PC-9 (cell line): ENCODE measurements around the gene AVEN. TPM values are rescaled to one million over a fixed set of nuclear protein-coding genes. Genes with fewer than 3 reads are reported as not detected.

Experiments used
- BruUV-seq: library from RNA; stranded (reverse); fragments of 400-500 nt; replicated peaks from 2 replicates; lab custom pipeline; 2021; lab: Mats Ljungman, UMichigan
- CTCF ChIA-PET: fragments of 300-600 bp; sonication (Branson Sonifier 250); formaldehyde crosslinking; loops from one replicate; lab custom pipeline; 2022; ENCODE audit warnings: antibody characterized with exemption; lab: Charles Lee
- POLR2A ChIA-PET: fragments of 300-600 bp; sonication (Branson Sonifier 250); formaldehyde crosslinking; loops from one replicate; lab custom pipeline; 2022; ENCODE audit warnings: antibody characterized with exemption; ENCODE audit not compliant: unreplicated experiment; lab: Charles Lee
- DNase-seq, 2 experiments: peaks; one replicate each; pipeline versions ENCODE4 v3.0.0 to v3.0.0-alpha.2; 2015 to 2022; ENCODE audit warnings: mixed read lengths in 1 of 2
- H2AFZ ChIP-seq: fragments of 200-600 bp; sonication (generic); 2 replicates; pipeline ENCODE4 v1.8.1; 2017; ENCODE audit warnings: antibody characterized with exemption
- H3F3A ChIP-seq: fragments of 200-600 bp; sonication (generic); 2 replicates; pipeline ENCODE4 v1.8.1; 2017; ENCODE audit warnings: antibody characterized with exemption, mild to moderate bottlenecking, low read depth; ENCODE audit not compliant: insufficient read depth
- H3K27ac ChIP-seq: fragments of 200-600 bp; sonication (generic); 2 replicates; pipeline ENCODE4 v1.6.1; 2016; ENCODE audit warnings: mixed run types
- H3K27me3 ChIP-seq: fragments of 200-600 bp; sonication (generic); 2 replicates; pipeline ENCODE4 v1.6.1; 2016; ENCODE audit warnings: low read depth, mixed run types; ENCODE audit not compliant: insufficient read depth
- H3K36me3 ChIP-seq: fragments of 200-600 bp; sonication (generic); 2 replicates; pipeline ENCODE4 v1.6.1; 2016; ENCODE audit warnings: low read depth, mixed run types
- H3K4me1 ChIP-seq: fragments of 200-600 bp; sonication (generic); replicated peaks from 2 replicates; pipeline ENCODE4 v1.6.1; 2016; ENCODE audit warnings: mixed run types; ENCODE audit not compliant: insufficient read depth
- H3K4me2 ChIP-seq: fragments of 200-600 bp; sonication (generic); 2 replicates; pipeline ENCODE4 v1.6.1; 2017; ENCODE audit warnings: mixed run types
- H3K4me3 ChIP-seq: fragments of 200-600 bp; sonication (generic); 2 replicates; pipeline ENCODE4 v1.6.1; 2016; ENCODE audit warnings: mixed run types
- H3K79me2 ChIP-seq: fragments of 200-600 bp; sonication (generic); 2 replicates; pipeline ENCODE4 v1.6.1; 2017; ENCODE audit warnings: low read depth, mixed run types
- H3K9me2 ChIP-seq: fragments of 200-600 bp; sonication (generic); 2 replicates; pipeline ENCODE4 v1.8.1; 2017; ENCODE audit warnings: mild to moderate bottlenecking; ENCODE audit not compliant: insufficient read depth
- H3K9me3 ChIP-seq: fragments of 200-600 bp; sonication (generic); 2 replicates; pipeline ENCODE4 v1.8.1; 2016; ENCODE audit warnings: low read depth; ENCODE audit not compliant: insufficient read depth
- H4K20me1 ChIP-seq: fragments of 200-600 bp; sonication (generic); 2 replicates; pipeline ENCODE4 v1.8.1; 2017; ENCODE audit not compliant: insufficient read depth
- EZH2 ChIP-seq: fragments of 200-600 bp; sonication (generic); IDR thresholded peaks from 2 replicates; pipeline ENCODE4 v1.8.0; 2017; ENCODE audit warnings: antibody characterized with exemption, low read depth
- intact Hi-C: fragments of 100-400 bp; cut with micrococcal nuclease; formaldehyde crosslinking; loops from one replicate; pipeline ENCODE4 v1.10.0; 2022; ENCODE audit not compliant: unreplicated experiment
- total RNA-seq: library from RNA; stranded (reverse); gene quantifications from 2 replicates; pipeline ENCODE4 v1.2.3, GENCODE V29; 2021
- TF ChIP-seq, protein P1 (sequence below): fragments of 200-600 bp; sonication (generic); conservative IDR thresholded peaks from 2 replicates; pipeline ENCODE4 v1.6.1; 2017; ENCODE audit warnings: mixed run types, antibody characterized with exemption, mild to moderate bottlenecking, moderate library complexity

AVEN gene
- total RNA-seq, 1 experiment from 2014 or later: 8.7 TPM

DNA sequence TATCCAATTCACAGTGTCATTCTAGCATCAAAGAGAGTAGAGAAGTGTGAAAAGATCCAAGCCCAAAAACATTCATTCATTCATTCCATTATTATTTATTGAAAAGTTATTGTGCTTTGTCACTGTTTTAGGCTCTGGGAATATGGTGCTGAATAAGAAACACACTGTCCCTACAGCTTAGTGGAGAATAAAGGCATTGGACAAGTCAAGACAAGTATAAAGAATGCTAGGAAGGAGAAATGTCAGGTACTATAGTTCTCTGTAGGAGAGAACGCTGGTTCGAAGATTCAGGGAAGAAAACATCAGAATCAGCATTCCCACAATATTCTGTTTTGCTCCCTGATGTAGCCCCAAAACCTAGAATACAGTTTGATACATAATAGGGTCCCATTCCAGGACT, 199.5 kb downstream of the AVEN start:
- Histone ChIP-seq H3K4me1 (no peaks in the 10 kb centered on the region), H2AFZ (no peak overlapping the region), H4K20me1 (no peaks in the 10 kb centered on the region), H3K36me3 (no peaks in the 10 kb centered on the region), H3F3A (no peaks in the 10 kb centered on the region), H3K4me2 (no peak overlapping the region), H3K9me2 (no peaks in the 10 kb centered on the region), H3K79me2 (no peaks in the 10 kb centered on the region), H3K4me3 (no peak overlapping the region), H3K27ac (no peak overlapping the region), H3K27me3 (no peaks in the 10 kb centered on the region), H3K9me3 (no peaks in the 10 kb centered on the region)
- DNase-seq: no peak
- intact Hi-C loops: no loop called here
- BruUV-seq: no TSS peak
- POLR2A ChIA-PET: no interaction called here
- TF ChIP-seq EZH2: no peak
- TF ChIP-seq, protein P1, sequence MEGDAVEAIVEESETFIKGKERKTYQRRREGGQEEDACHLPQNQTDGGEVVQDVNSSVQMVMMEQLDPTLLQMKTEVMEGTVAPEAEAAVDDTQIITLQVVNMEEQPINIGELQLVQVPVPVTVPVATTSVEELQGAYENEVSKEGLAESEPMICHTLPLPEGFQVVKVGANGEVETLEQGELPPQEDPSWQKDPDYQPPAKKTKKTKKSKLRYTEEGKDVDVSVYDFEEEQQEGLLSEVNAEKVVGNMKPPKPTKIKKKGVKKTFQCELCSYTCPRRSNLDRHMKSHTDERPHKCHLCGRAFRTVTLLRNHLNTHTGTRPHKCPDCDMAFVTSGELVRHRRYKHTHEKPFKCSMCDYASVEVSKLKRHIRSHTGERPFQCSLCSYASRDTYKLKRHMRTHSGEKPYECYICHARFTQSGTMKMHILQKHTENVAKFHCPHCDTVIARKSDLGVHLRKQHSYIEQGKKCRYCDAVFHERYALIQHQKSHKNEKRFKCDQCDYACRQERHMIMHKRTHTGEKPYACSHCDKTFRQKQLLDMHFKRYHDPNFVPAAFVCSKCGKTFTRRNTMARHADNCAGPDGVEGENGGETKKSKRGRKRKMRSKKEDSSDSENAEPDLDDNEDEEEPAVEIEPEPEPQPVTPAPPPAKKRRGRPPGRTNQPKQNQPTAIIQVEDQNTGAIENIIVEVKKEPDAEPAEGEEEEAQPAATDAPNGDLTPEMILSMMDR: no peak
- CTCF ChIA-PET: no interaction called here

DNA sequence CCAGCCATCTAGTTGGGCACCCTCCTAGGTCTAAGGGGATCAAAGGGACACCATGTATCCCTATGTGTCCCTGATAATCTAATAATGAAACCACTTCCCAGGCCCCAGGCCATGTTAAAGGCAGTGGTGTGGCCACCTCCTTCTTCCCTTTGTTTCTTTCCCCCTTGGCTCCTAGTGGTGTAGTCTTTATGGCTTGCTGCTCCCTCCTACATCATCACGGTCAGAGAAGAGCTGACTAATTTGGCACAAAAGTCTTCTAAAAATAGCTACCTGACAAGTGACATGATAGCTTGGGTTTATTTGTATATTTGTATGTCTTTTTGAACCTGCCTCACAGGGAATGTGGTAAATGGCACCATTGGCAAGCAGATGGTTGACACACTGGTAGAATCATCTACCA, 201.7 kb downstream of the AVEN start:
- Histone ChIP-seq H3K79me2 (no peaks in the 10 kb centered on the region), H3K27ac (no peak overlapping the region), H2AFZ (no peak overlapping the region), H3K9me3 (no peaks in the 10 kb centered on the region), H3K4me3 (no peak overlapping the region), H3K4me1 (no peaks in the 10 kb centered on the region), H3K27me3 (no peaks in the 10 kb centered on the region), H3F3A (no peaks in the 10 kb centered on the region), H3K4me2 (no peak overlapping the region), H3K36me3 (no peaks in the 10 kb centered on the region), H4K20me1 (no peaks in the 10 kb centered on the region), H3K9me2 (no peaks in the 10 kb centered on the region)
- CTCF ChIA-PET: no interaction called here
- intact Hi-C loops: no loop called here
- POLR2A ChIA-PET: no interaction called here
- TF ChIP-seq EZH2: no peak
- TF ChIP-seq, protein P1: no peak
- no TSS peak for BruUV-seq
- no peak for DNase-seq

DNA sequence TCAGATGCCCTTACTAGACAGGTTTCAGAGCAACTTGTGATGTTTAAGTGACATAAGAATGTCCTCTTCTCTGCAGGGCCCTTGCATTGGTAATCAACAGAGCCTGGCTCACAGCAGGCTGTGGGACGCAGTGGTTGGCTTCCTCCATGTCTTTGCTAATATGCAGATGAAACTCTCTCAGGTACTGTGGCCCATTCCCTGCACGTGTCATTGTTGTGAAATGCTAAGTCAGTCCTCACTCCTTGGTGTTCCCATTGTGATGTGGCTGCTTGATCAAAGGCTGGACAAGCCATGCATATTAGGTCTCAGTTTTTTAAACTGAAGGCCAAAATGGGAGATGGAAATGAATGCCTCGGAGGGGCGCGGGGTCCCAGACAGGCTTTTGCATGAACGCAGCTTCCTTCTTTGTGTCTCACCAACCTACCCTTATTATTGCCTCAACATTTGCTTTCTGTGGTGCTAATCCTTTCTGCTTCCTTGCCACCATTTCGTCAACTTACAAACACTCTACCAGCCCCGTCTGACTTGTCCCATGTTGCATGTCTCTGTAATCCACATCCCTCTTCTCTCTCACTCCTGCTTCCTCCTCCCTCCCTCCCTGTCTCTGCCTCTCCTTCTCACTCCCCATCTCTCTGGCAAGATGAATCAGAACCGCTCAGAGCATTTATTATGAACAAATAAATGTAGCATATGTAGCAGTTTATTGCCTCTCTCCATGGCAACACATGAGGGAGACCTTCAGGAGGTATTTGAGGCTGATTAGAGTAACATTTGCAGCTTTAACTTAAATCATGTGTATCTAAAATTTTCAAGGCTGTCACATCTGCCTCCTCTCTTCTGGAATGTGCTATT, 203.9 kb downstream of the AVEN start:
- H2AFZ ChIP-seq: no peak overlapping the region
- no peak for DNase-seq
- intact Hi-C loops: no loop called here
- no TSS peak for BruUV-seq
- no peaks in the 10 kb centered on the region for H3K9me3 ChIP-seq
- no peaks in the 10 kb centered on the region for H3K79me2 ChIP-seq
- no peak overlapping the region for H3K27ac ChIP-seq
- no peaks in the 10 kb centered on the region for H3K4me1 ChIP-seq
- no peak overlapping the region for H3K4me2 ChIP-seq
- no peak overlapping the region for H3K4me3 ChIP-seq
- no peaks in the 10 kb centered on the region for H3K27me3 ChIP-seq
- POLR2A ChIA-PET: no interaction called here
- no peaks in the 10 kb centered on the region for H3F3A ChIP-seq
- H3K9me2 ChIP-seq: no peaks in the 10 kb centered on the region
- H4K20me1 ChIP-seq: no peaks in the 10 kb centered on the region
- TF ChIP-seq EZH2: no peak
- TF ChIP-seq, protein P1: no peak
- CTCF ChIA-PET: no interaction called here
- no peaks in the 10 kb centered on the region for H3K36me3 ChIP-seq
